ENCODE data around the gene CPNE2.

The CPNE2 gene

DNA sequence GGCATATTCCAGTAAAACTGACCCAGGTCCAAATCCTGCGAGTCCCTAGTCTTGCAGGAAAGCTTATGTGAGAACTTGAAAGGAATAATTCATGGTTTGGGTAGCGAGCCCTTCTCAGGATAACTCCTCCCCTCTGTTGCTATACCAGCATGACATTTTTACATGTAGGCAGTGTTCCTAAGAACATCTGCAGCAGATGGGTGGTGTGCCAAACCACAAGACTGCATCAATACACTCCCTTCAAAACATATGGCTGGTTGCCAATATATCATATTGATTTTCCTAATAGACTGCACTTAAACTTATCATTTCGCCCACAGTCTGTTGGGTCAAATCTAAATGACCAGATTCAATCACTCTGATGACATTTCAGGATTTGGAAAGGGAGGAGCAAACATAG, 73.6 kb downstream of the CPNE2 start:
- TF ChIP-seq, protein P1, sequence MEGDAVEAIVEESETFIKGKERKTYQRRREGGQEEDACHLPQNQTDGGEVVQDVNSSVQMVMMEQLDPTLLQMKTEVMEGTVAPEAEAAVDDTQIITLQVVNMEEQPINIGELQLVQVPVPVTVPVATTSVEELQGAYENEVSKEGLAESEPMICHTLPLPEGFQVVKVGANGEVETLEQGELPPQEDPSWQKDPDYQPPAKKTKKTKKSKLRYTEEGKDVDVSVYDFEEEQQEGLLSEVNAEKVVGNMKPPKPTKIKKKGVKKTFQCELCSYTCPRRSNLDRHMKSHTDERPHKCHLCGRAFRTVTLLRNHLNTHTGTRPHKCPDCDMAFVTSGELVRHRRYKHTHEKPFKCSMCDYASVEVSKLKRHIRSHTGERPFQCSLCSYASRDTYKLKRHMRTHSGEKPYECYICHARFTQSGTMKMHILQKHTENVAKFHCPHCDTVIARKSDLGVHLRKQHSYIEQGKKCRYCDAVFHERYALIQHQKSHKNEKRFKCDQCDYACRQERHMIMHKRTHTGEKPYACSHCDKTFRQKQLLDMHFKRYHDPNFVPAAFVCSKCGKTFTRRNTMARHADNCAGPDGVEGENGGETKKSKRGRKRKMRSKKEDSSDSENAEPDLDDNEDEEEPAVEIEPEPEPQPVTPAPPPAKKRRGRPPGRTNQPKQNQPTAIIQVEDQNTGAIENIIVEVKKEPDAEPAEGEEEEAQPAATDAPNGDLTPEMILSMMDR (conservative IDR thresholded peaks at IDR 0.05; ENCODE audit: control insufficient read depth, insufficient read depth, low read depth, low read length), result no peak
- no peak overlapping the region for H3K4me3 ChIP-seq (ENCODE audit: control insufficient read depth, low read depth, low read length)
- DNase-seq (ENCODE audit: low read depth), result peak; percentile 87

GRCh38 chr16:57166451-57166850, 74.1 kb downstream of the CPNE2 start:
- no peak for DNase-seq (ENCODE audit: low read depth)
- no peak overlapping the region for H3K4me3 ChIP-seq (ENCODE audit: control insufficient read depth, low read depth, low read length)
- TF ChIP-seq, protein P1 (conservative IDR thresholded peaks at IDR 0.05; ENCODE audit: control insufficient read depth, insufficient read depth, low read depth, low read length), result no peak

DNA sequence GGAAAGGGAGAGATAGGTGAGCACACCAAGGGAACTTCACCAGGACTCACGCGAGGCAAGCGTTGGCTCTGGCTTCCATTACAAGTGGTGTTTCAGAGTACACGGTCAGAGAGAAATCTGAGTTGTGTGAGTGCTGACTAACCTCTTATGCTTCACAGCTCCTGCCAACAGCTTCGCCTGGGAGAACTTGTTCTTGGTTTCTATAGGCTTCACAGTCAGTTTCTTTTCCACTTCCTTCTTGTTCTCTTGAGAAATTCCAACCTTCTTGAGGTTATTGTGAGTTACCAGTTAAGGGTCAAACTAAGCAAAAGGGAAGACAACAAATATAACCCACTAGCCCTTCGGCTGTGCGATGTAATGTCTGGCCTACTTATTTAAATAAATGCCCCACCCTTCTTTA, 74.6 kb downstream of the CPNE2 start:
- peak; percentile 87 for DNase-seq (ENCODE audit: low read depth)
- no peak overlapping the region for H3K4me3 ChIP-seq (ENCODE audit: control insufficient read depth, low read depth, low read length)
- TF ChIP-seq, protein P1 (conservative IDR thresholded peaks at IDR 0.05; ENCODE audit: control insufficient read depth, insufficient read depth, low read depth, low read length), result no peak

DNA sequence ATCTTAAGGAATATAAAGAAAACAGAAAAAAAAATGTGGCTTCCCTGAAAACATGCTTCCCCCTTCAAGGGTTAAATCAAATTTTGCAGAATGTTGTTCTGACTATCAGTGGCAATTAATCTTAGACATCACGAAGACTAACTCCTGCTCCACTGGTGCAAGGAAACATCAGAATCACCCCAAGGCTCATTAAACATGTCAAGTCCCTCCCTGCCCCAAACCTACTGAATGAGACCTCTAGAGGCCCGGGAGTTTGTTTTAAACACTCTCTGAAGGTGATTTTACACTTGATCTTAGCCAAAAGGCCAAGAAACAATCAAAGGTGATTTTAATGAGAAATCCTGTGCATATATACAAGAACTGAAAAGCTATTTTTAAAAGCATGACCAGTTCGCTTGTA, 75.2 kb downstream of the CPNE2 start:
- H3K4me3 ChIP-seq (ENCODE audit: control insufficient read depth, low read depth, low read length), result no peak overlapping the region
- TF ChIP-seq, protein P1 (conservative IDR thresholded peaks at IDR 0.05; ENCODE audit: control insufficient read depth, insufficient read depth, low read depth, low read length), result no peak
- DNase-seq (ENCODE audit: low read depth), result no peak

- peak; percentile 79 for DNase-seq (ENCODE audit: low read depth)
- H3K4me3 ChIP-seq (ENCODE audit: control insufficient read depth, low read depth, low read length), result no peak overlapping the region
- TF ChIP-seq, protein P1 (conservative IDR thresholded peaks at IDR 0.05; ENCODE audit: control insufficient read depth, insufficient read depth, low read depth, low read length), result peak; percentile 78
These were observed 75.6 kb downstream of the CPNE2 start for GRCh38 chr16:57167953-57168352.

DNA sequence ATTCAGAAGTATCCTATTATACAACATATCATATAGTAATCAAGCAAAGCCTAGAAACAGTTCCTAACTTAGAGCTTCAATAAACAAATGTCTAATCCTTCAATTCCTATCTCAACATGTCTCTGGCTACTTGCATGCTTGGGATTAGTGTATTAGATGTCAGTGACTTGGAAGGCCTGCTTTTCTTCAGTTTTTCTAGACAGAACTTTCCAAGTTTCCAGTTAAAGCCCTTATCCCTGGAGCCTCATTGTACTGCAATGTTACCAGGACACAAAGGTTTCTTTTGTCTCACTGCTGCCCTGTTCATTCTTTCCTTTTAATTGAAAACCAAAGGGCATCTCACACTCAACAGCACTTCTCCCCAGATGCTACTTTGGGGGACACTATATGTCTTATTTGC, 76.9 kb downstream of the CPNE2 start:
- DNase-seq (ENCODE audit: low read depth), result no peak
- TF ChIP-seq, protein P1 (conservative IDR thresholded peaks at IDR 0.05; ENCODE audit: control insufficient read depth, insufficient read depth, low read depth, low read length), result no peak
- H3K4me3 ChIP-seq (ENCODE audit: control insufficient read depth, low read depth, low read length), result no peak overlapping the region

DNA sequence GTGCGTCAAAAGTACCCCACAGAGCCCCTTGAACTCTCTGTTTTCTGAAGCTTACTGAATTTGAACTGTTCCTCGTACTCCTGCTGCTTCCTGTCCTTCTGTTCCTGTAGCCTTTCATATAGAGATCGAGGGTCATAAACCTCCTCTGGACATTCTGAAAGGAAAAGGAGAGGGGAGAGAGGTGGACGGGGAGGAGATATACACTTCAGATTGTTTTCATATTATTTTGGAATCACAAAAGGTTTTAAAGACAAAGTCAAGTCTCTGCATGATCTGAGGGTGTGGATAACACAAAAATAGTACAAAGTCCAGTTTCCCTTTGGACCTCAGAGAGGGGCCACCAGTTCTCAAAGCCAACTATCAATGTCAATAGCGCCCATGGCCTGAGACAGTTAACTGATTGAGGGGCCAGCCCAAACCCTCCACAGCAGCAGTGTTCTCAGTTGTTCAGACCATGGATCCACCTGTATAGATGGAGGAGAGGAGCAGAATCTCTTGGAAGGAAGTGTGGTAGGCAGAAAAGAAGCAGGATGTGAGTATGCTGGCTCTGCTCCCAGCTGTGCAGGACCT, 80.4 kb downstream of the CPNE2 start:
- DNase-seq (ENCODE audit: low read depth), result no peak
- TF ChIP-seq, protein P1 (conservative IDR thresholded peaks at IDR 0.05; ENCODE audit: control insufficient read depth, insufficient read depth, low read depth, low read length), result no peak

More for the DNA sequence above, 80.4 kb downstream of the CPNE2 start:
- no peak overlapping the region for H3K4me3 ChIP-seq (ENCODE audit: control insufficient read depth, low read depth, low read length)

Measured in fibroblast of mammary gland (primary cell).